Measurements from ENCODE around the gene TSC22D3.

TSC22D3 gene

DNA sequence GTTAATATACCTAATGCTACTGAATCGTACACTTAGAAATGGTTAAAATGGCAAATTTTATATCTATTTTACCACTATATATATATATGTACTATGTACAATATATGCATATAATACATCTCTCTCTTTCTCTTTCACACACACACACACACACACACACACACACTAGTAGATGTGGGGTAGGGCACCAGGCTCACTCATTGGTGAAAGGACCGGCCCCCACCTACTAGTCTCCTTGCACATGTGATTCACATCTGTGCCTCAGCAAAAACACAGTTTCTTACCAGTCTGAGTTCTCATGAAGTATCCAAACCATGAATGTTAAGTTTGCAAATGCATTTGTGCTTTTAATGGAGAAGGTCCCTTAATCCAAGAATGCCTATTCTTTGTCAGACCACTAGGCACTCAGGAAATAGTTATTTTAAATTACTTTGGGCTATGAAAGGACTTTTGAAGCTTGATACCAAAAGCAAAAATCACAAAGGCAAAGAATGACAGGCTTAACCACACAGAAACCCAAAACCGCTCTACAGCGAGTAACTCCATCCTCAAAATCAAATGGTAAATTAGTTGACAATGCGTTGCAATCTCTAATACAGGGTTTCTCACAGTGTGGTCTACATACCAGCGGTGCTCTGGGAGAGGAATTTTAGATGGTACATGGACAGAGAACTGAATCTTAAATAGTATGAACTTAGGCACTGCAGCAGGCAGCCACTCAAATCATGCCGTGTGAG, 5.8 kb downstream of the TSC22D3 start:
- TF ChIP-seq, protein P1, sequence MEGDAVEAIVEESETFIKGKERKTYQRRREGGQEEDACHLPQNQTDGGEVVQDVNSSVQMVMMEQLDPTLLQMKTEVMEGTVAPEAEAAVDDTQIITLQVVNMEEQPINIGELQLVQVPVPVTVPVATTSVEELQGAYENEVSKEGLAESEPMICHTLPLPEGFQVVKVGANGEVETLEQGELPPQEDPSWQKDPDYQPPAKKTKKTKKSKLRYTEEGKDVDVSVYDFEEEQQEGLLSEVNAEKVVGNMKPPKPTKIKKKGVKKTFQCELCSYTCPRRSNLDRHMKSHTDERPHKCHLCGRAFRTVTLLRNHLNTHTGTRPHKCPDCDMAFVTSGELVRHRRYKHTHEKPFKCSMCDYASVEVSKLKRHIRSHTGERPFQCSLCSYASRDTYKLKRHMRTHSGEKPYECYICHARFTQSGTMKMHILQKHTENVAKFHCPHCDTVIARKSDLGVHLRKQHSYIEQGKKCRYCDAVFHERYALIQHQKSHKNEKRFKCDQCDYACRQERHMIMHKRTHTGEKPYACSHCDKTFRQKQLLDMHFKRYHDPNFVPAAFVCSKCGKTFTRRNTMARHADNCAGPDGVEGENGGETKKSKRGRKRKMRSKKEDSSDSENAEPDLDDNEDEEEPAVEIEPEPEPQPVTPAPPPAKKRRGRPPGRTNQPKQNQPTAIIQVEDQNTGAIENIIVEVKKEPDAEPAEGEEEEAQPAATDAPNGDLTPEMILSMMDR (IDR thresholded peaks at IDR 0.05; ENCODE audit: low read depth, low read length): no peak
- no peak overlapping the region for H3K4me3 ChIP-seq (ENCODE audit: low read depth, low read length)

DNA sequence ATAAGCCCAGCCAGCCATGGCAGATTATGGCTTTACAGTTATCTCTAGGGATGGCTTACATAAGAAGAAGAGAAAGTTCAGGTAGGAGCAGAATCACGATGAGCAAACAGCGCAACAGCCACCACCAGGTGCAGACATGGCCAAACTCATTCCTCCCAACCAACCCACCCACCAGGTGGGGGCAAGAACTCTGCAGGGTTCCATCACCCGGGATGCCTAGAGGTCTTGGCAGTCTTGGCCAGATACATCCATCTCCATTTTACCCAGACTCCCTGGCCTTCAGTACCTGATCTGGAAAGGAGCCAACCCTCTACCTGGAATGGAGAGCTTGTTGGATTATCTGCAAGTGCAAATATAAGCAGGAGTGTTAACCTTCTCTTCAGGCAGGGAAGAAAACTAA, 7.5 kb downstream of the TSC22D3 start:
- H3K4me3 ChIP-seq (ENCODE audit: low read depth, low read length): no peak overlapping the region
- TF ChIP-seq, protein P1 (IDR thresholded peaks at IDR 0.05; ENCODE audit: low read depth, low read length): no peak

DNA sequence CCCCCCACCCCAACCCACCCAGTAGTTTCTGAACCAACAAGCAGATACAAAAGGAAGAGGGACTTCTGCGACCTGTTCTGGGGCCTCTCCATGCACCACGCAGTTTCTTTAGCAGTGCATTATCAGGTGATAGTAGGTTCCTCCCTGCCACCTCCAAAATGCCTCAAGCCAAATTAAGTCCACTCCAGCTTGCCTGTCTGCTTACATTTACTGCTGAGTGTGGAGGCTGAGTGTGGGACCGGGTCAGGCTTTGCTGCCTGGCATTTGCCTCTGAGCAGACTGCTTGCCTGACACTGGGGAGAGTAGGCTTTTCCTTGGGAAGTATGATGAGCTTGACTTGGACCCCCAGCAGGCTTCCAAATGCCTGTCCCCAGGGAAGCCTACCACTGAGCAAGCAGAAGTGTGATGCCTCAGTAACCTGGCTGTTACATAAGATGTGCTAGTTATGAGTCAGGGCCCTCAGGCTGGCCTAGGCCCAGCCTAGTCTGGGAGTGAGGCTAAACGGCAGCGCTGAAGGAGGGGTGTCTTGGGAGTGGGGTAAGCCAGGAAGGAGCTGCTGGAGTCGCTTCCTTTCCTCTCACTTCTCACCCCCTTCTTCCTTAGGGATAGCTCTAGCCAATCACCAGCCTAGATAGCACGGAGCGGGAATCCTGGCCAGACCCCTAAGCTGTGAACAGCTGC, 9.0 kb downstream of the TSC22D3 start:
- no peak overlapping the region for H3K4me3 ChIP-seq (ENCODE audit: low read depth, low read length)
- TF ChIP-seq, protein P1 (IDR thresholded peaks at IDR 0.05; ENCODE audit: low read depth, low read length): no peak

DNA sequence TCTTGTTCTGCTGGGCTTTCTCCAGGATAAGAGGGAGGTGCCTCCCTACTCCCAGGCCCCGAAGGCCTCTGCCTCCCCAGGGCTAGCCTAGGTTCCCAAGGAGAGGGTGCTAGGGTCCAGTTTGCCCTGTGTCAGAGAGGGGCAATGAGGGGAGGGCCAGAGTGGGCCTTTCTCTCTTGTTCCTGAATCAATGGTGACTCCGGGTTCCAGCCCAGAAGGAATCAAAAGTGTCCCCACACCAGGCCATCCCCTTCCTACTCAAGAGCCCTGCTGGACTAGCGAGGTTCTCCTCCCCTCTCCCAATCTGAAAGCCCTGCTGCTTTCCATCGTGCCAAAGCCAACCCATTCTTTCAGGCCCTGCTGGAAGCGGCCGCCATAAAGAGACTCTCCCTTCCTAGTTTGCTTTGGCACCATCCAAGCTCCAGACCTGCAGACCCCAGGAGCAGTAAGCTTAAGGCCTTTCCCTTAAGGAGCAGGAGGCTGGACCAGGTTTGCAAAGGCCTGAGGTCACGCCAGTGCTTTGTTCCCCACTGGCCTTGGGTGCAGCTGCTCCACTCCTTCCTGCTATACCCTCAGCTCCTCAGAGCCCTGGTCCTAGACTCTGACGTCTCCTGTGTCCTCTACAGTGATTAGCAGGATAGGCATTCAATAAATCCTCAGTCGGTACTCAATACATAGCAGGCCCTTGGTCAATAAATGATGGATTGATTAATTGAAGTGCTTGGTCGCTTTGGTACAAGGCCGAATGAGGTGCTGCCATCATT, 10.6 kb downstream of the TSC22D3 start:
- TF ChIP-seq, protein P1 (IDR thresholded peaks at IDR 0.05; ENCODE audit: low read depth, low read length): no peak
- no peak overlapping the region for H3K4me3 ChIP-seq (ENCODE audit: low read depth, low read length)

DNA sequence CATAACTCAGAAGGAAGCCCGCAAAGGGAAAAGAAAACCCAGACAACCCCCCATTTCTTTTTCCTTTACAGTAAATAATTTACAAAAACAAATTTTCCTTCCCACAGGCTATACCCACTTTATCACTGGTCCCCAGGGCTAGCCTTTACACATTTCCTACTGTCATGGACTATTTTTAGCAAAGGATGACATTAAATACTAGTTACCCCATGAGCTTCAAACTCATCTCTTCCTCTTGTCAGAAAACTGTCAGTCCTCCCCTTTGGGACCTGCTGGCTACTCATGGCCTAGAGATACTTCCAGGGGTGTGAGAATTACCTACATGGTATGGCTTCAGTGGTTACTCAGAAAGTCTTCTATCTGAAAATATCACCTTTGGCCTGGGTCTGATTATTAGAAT, 11.9 kb downstream of the TSC22D3 start:
- H3K4me3 ChIP-seq (ENCODE audit: low read depth, low read length): no peak overlapping the region
- TF ChIP-seq, protein P1 (IDR thresholded peaks at IDR 0.05; ENCODE audit: low read depth, low read length): no peak

DNA sequence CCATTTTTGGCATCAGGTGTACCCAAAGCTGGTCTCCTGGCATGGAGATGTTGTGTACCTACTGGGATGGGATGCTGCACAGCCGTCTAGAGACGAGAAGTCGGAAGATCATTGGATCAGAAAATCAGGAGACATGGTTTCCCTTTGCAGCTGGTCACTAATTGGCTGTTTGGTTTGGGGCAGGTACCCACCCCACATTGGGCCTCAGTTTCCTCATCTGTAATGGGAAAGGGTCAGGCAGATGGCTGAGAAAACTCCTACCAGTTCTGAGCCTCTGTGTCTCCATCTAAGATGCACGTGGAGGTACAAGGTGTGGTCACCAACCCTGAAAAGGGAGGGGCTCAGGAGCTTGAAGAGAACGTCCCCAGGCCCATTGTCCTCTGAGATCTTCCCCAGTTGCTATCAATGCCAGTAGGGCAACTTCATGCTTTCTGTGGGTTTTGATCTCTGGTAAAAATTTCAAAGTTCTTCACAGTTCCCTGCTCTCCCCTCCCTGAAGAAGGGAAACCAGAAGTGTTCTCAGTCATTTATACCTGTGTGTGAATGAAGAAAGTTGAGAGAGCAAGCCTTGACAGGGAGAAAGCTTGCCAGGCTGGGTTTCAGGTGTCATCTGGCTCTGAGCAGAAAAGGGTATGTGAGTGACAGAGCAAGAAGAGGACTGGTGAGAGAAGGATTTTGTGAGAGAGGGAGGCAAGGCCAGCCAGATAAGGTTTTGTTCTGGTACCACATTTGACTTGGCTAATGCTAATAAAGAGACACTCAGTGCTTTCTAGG, 15.1 kb downstream of the TSC22D3 start:
- TF ChIP-seq, protein P1 (IDR thresholded peaks at IDR 0.05; ENCODE audit: low read depth, low read length): no peak
- H3K4me3 ChIP-seq (ENCODE audit: low read depth, low read length): no peak overlapping the region

All from WI38 (cell line).